Memory B cell (primary cell): ENCODE results near the gene GK2.

ENCODE experiments used
- ATAC-seq: fragments of 150-1000 bp; cut with Tn5 transposase; 2 replicates; pipeline ENCODE4 v1.10.0; 2021; ENCODE audit warnings: low read depth, mild to moderate bottlenecking, moderate library complexity
- DNase-seq, 2 donors: peaks; one replicate each; pipeline ENCODE4 v3.0.0; 2022; ENCODE audit warnings: low spot score in 2 of 2
- H3K27ac Mint-ChIP-seq: one replicate; pipeline ENCODE4 v1.8.0; 2022; ENCODE audit warnings: mild to moderate bottlenecking, moderate library complexity, mixed read lengths
- H3K27me3 Mint-ChIP-seq: one replicate; pipeline ENCODE4 v1.8.0; 2022; ENCODE audit warnings: mixed read lengths
- H3K36me3 Mint-ChIP-seq: one replicate; pipeline ENCODE4 v1.8.0; 2022; ENCODE audit warnings: mild to moderate bottlenecking, mixed read lengths
- H3K4me1 Mint-ChIP-seq: one replicate; pipeline ENCODE4 v1.8.0; 2022; ENCODE audit warnings: mixed read lengths
- H3K4me3 Mint-ChIP-seq: one replicate; pipeline ENCODE4 v1.8.0; 2022; ENCODE audit warnings: mild to moderate bottlenecking, moderate library complexity, mixed read lengths
- H3K9me3 Mint-ChIP-seq: one replicate; pipeline ENCODE4 v1.8.0; 2022; ENCODE audit warnings: mixed read lengths

The GK2 gene

GRCh38 chr4:79362626-79363025, 45.4 kb downstream of the GK2 start:
- Mint-ChIP-seq H3K9me3 (no peaks in the 10 kb centered on the region), H3K4me3 (no peak overlapping the region), H3K27me3 (no peaks in the 10 kb centered on the region), H3K36me3 (no peaks in the 10 kb centered on the region), H3K4me1 (no peaks in the 10 kb centered on the region), H3K27ac (no peak overlapping the region)
- no peak for DNase-seq
- no peak for ATAC-seq

- no peaks in the 10 kb centered on the region for H3K27me3 Mint-ChIP-seq
- H3K27ac Mint-ChIP-seq: no peak overlapping the region
- no peaks in the 10 kb centered on the region for H3K9me3 Mint-ChIP-seq
- ATAC-seq: no peak
- H3K36me3 Mint-ChIP-seq: no peaks in the 10 kb centered on the region
- H3K4me1 Mint-ChIP-seq: no peaks in the 10 kb centered on the region
- H3K4me3 Mint-ChIP-seq: no peak overlapping the region
- no peak for DNase-seq
These were observed 48.0 kb downstream of the GK2 start for GRCh38 chr4:79360006-79360405.

GRCh38 chr4:79358438-79358837, 49.6 kb downstream of the GK2 start:
- Mint-ChIP-seq H3K36me3 (no peaks in the 10 kb centered on the region), H3K27me3 (no peaks in the 10 kb centered on the region)

GRCh38 chr4:79357365-79357764, 50.7 kb downstream of the GK2 start:
- no peaks in the 10 kb centered on the region for H3K9me3 Mint-ChIP-seq
- no peak for ATAC-seq
- H3K4me3 Mint-ChIP-seq: no peak overlapping the region
- H3K27me3 Mint-ChIP-seq: no peaks in the 10 kb centered on the region
- no peak overlapping the region for H3K27ac Mint-ChIP-seq
- DNase-seq: no peak
- H3K4me1 Mint-ChIP-seq: no peaks in the 10 kb centered on the region
- no peaks in the 10 kb centered on the region for H3K36me3 Mint-ChIP-seq

More at GRCh38 chr4:79358438-79358837, 49.6 kb downstream of the GK2 start:
- Mint-ChIP-seq H3K4me3 (no peak overlapping the region), H3K27ac (no peak overlapping the region), H3K4me1 (no peaks in the 10 kb centered on the region), H3K9me3 (no peaks in the 10 kb centered on the region)
- no peak for DNase-seq
- ATAC-seq: no peak
